Diencephalon (tissue), 1 donor: ENCODE data around the gene BMP2. TPM values are rescaled to one million over a fixed set of nuclear protein-coding genes. Genes with fewer than 3 reads are reported as not detected.

ENCODE experiments used
- total RNA-seq: library from RNA; depleted of rRNA; stranded (reverse); fragments of >200 nt; gene quantifications from one replicate; pipeline ENCODE4 v1.2.3, GENCODE V29; 2014

Gene BMP2
- 6.7 TPM for total RNA-seq

DNA sequence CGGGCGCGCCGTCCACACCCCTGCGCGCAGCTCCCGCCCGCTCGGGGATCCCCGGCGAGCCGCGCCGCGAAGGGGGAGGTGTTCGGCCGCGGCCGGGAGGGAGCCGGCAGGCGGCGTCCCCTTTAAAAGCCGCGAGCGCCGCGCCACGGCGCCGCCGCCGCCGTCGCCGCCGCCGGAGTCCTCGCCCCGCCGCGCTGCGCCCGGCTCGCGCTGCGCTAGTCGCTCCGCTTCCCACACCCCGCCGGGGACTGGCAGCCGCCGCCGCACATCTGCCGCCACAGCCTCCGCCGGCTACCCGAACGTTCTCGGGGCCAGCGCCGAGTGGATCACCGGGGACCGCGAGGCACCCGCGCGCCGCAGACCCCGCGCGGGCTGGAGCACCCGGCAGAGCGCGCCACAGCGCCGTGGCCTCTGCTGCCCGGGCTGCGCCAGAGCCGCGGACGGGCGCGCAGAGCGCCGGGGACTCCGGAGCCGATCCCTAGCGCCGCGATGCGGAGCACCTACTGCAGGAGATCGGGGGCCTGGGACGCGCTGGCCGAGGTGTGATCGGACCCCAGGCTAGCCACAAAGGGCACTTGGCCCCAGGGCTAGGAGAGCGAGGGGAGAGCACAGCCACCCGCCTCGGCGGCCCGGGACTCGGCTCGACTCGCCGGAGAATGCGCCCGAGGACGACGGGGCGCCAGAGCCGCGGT is at the start of gene BMP2:
Gene BMP2, plus strand, starts transcription at position 151 of the 692 bp plus-strand sequence. CDS start 2,441 bp downstream, outside the sequence.

